ENCODE data around the gene RBM43. TPM values are rescaled to one million over a fixed set of nuclear protein-coding genes. Genes with fewer than 3 reads are reported as not detected.

RBM43 gene
- total RNA-seq, 2 donors from 2014 or later: 1.1 to 2.4 TPM

DNA sequence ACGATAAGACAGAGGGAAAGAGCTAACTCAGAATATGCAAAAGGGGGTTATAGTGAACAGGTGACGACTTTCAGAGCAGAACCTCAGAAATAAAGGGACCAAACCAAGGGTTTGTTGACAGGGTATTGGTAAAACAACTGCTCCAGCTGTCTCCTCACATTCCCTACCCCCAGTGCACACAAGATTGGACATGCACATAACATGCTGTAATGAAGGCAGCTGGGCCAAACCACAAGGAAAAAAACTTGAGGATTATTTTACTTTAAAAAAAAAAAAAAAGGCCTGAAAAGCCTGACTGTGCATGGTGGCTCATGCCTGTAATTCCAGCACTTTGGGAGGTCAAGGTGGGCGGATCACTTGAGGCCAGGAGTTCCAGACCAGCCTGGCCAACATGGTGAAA lies 3.5 kb downstream of the RBM43 start:
- H3K4me1 ChIP-seq (ENCODE audit: control insufficient read depth, insufficient read depth, low read length): no peaks in the 10 kb centered on the region
- no peaks in the 10 kb centered on the region for H3K9me3 ChIP-seq (ENCODE audit: control insufficient read depth, low read length)
- no peak overlapping the region for H3K27ac Mint-ChIP-seq
- no peak overlapping the region for H3K4me3 Mint-ChIP-seq
- peaks cover 3% of the 10 kb centered on the region for H3K36me3 Mint-ChIP-seq (ENCODE audit: low read depth)
- no peak overlapping the region for H3K4me3 ChIP-seq (ENCODE audit: low read length)
- no peak for TF ChIP-seq CTCF (conservative IDR thresholded peaks at IDR 0.05)
- no peak for DNase-seq
- no peak overlapping the region for H3K9ac ChIP-seq (ENCODE audit: extremely low read depth, low read length, poor library complexity, severe bottlenecking)
- WGBS, 2 experiments (ENCODE audit: insufficient coverage in 1 of 2, insufficient read length in 1 of 2): 89 to 95% methylated on average over 3 of the region's 3 CpGs
- no peaks in the 10 kb centered on the region for H3K36me3 ChIP-seq (ENCODE audit: control insufficient read depth, insufficient read depth, low read length)
- H3K9me3 Mint-ChIP-seq: no peaks in the 10 kb centered on the region
- peaks cover 5% of the 10 kb centered on the region for H3K27me3 Mint-ChIP-seq (ENCODE audit: insufficient read depth)
- peaks cover 8% of the 10 kb centered on the region for H3K27me3 ChIP-seq (ENCODE audit: control insufficient read depth, insufficient read depth, low read length, poor library complexity, severe bottlenecking)
- H3K4me1 Mint-ChIP-seq: peaks cover 7% of the 10 kb centered on the region
- no peak overlapping the region for H3K27ac ChIP-seq (ENCODE audit: low read depth, low read length)

GRCh38 chr2:151252646-151253045 lies 9.0 kb downstream of the RBM43 start:
- no peaks in the 10 kb centered on the region for H3K27me3 Mint-ChIP-seq (ENCODE audit: insufficient read depth)
- H3K4me3 ChIP-seq (ENCODE audit: low read length): no peak overlapping the region
- H3K4me1 ChIP-seq (ENCODE audit: control insufficient read depth, insufficient read depth, low read length): no peaks in the 10 kb centered on the region
- H3K9ac ChIP-seq (ENCODE audit: extremely low read depth, low read length, poor library complexity, severe bottlenecking): no peak overlapping the region
- no peak overlapping the region for H3K27ac Mint-ChIP-seq
- no peak for DNase-seq
- no peaks in the 10 kb centered on the region for H3K4me1 Mint-ChIP-seq
- TF ChIP-seq CTCF (conservative IDR thresholded peaks at IDR 0.05): no peak
- peaks cover 29% of the 10 kb centered on the region for H3K36me3 Mint-ChIP-seq (ENCODE audit: low read depth)
- 85% methylated on average over 1 of the region's 1 CpG; no CpG with 5 or more reads in 1 of the 2 experiments for WGBS, 2 experiments (ENCODE audit: insufficient coverage in 1 of 2, insufficient read length in 1 of 2)
- H3K36me3 ChIP-seq (ENCODE audit: control insufficient read depth, insufficient read depth, low read length): no peaks in the 10 kb centered on the region
- H3K9me3 Mint-ChIP-seq: peaks cover 19% of the 10 kb centered on the region
- no peaks in the 10 kb centered on the region for H3K27me3 ChIP-seq (ENCODE audit: control insufficient read depth, insufficient read depth, low read length, poor library complexity, severe bottlenecking)
- H3K9me3 ChIP-seq (ENCODE audit: control insufficient read depth, low read length): peaks cover 9% of the 10 kb centered on the region
- no peak overlapping the region for H3K27ac ChIP-seq (ENCODE audit: low read depth, low read length)
- H3K4me3 Mint-ChIP-seq: no peak overlapping the region

DNA sequence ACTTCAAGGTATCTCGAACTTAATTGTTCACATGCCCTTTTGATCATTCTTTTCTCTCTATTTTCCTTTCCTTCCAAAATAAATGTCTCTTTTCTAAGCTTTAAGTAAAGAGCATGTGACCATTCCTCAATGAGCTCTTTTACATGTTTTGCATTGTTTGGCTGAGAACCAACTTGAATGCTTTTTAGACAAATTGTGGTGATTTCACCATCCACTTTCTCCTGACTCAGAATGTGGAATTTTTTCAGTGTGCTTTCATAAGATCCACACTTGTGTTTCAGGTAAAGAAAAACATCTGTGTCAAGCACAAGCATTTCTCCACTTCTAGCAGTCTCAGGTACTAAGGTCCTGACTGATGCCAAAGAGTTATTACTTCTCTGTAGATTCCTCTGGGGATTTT lies 10.7 kb downstream of the RBM43 start:
- H3K4me3 Mint-ChIP-seq: no peak overlapping the region
- H3K36me3 Mint-ChIP-seq (ENCODE audit: low read depth): peaks cover 29% of the 10 kb centered on the region
- WGBS, 2 experiments (ENCODE audit: insufficient coverage in 1 of 2, insufficient read length in 1 of 2): 85 to 100% methylated on average over 1 of the region's 1 CpG
- H3K9me3 Mint-ChIP-seq: peaks cover 19% of the 10 kb centered on the region
- Histone ChIP-seq H3K9me3 (ENCODE audit: control insufficient read depth, low read length) (peaks cover 9% of the 10 kb centered on the region), H3K27me3 (ENCODE audit: control insufficient read depth, insufficient read depth, low read length, poor library complexity, severe bottlenecking) (no peaks in the 10 kb centered on the region), H3K4me3 (ENCODE audit: low read length) (no peak overlapping the region), H3K27ac (ENCODE audit: low read depth, low read length) (no peak overlapping the region), H3K36me3 (ENCODE audit: control insufficient read depth, insufficient read depth, low read length) (no peaks in the 10 kb centered on the region), H3K4me1 (ENCODE audit: control insufficient read depth, insufficient read depth, low read length) (no peaks in the 10 kb centered on the region), H3K9ac (ENCODE audit: extremely low read depth, low read length, poor library complexity, severe bottlenecking) (no peak overlapping the region)
- no peak for DNase-seq
- no peaks in the 10 kb centered on the region for H3K4me1 Mint-ChIP-seq
- TF ChIP-seq CTCF (conservative IDR thresholded peaks at IDR 0.05): no peak
- no peaks in the 10 kb centered on the region for H3K27me3 Mint-ChIP-seq (ENCODE audit: insufficient read depth)
- H3K27ac Mint-ChIP-seq: no peak overlapping the region

Data from endodermal cell (in vitro differentiated cells).